ENCODE measurements around the gene DEFB131B.

- no peak for TF ChIP-seq CTCF (conservative IDR thresholded peaks at IDR 0.05)
- no peak for TF ChIP-seq EZH2 (IDR thresholded peaks at IDR 0.05; ENCODE audit: low read depth)
These were observed 55.1 kb downstream of the DEFB131B start for GRCh38 chr11:71933141-71933933.
